CD1c-positive myeloid dendritic cell (primary cell): Measurements from ENCODE around the gene ICE2.

Experiments
- DNase-seq: peaks from one replicate; pipeline ENCODE4 v3.0.0-alpha.2; 2016; ENCODE audit errors: extremely low spot score

ICE2 gene, protein sequence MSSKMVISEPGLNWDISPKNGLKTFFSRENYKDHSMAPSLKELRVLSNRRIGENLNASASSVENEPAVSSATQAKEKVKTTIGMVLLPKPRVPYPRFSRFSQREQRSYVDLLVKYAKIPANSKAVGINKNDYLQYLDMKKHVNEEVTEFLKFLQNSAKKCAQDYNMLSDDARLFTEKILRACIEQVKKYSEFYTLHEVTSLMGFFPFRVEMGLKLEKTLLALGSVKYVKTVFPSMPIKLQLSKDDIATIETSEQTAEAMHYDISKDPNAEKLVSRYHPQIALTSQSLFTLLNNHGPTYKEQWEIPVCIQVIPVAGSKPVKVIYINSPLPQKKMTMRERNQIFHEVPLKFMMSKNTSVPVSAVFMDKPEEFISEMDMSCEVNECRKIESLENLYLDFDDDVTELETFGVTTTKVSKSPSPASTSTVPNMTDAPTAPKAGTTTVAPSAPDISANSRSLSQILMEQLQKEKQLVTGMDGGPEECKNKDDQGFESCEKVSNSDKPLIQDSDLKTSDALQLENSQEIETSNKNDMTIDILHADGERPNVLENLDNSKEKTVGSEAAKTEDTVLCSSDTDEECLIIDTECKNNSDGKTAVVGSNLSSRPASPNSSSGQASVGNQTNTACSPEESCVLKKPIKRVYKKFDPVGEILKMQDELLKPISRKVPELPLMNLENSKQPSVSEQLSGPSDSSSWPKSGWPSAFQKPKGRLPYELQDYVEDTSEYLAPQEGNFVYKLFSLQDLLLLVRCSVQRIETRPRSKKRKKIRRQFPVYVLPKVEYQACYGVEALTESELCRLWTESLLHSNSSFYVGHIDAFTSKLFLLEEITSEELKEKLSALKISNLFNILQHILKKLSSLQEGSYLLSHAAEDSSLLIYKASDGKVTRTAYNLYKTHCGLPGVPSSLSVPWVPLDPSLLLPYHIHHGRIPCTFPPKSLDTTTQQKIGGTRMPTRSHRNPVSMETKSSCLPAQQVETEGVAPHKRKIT

DNA sequence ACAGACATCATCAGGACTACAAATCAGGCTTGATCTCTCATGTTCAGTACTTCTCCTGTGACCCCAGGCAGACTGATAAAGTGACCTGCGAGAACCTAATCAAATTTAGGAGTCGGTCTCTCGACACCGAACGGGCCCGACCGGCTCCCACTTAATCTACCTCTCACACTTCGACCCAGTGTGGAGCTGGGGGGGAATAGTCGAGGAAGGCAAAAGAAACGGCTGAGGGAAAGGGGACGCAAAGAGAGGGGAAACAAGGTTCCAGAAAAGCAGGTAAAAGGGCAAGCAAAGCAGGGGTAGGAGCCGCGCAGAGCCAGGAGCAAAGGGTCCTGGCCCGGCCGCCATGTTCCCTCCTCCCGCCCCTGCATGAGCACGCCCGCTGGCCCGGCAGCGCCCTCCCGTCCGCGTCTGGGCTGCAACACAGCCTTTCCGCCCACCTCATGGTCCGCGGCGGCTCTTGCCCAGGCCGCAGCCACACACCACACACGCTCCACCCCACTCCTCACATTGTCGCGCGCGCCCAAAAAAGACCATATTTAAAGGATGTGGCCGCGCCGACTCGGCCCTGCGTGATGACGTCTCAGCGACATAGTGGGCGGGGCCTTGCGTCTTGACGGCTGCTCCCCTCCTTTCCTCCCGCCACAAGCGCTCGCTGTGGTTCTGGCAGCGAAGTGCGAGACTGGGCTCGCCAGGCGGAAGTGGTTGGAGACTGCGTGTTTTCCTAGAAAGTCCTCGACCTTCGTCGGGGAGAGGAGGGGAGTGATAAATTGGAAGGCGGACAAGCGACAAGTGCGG is at the start of gene ICE2:
TSS of gene ICE2 (minus strand) at position 577 of the 795 bp plus-strand sequence. CDS start 1,165 bp downstream, outside the sequence.
- DNase-seq, result peak; percentile 98

- DNase-seq, result peak; percentile 25
These were observed 49.6 kb upstream of the ICE2 start for GRCh38 chr15:60528530-60528929.

DNA sequence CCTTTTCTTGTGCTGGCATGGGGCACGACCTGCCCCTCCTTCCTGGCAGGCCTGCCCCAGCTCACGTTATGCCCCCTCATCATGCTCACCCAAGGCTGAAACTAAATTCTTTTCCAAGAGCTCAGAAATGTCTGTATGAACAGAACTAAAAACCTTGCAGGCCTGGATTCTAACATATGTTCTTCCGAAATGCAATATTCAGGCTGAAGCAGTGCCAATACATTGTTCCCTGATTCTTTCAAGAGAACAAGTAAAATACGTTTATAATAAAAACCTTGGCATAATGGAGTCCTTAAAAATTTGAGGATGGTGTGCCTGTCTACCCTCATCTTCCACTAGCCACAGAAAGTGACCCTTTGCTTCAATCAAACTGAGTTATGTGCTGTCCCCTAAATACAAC is 48.5 kb upstream of the ICE2 start:
- no peak for DNase-seq

- DNase-seq, result no peak
These were observed 47.2 kb upstream of the ICE2 start for GRCh38 chr15:60526127-60526616.

DNA sequence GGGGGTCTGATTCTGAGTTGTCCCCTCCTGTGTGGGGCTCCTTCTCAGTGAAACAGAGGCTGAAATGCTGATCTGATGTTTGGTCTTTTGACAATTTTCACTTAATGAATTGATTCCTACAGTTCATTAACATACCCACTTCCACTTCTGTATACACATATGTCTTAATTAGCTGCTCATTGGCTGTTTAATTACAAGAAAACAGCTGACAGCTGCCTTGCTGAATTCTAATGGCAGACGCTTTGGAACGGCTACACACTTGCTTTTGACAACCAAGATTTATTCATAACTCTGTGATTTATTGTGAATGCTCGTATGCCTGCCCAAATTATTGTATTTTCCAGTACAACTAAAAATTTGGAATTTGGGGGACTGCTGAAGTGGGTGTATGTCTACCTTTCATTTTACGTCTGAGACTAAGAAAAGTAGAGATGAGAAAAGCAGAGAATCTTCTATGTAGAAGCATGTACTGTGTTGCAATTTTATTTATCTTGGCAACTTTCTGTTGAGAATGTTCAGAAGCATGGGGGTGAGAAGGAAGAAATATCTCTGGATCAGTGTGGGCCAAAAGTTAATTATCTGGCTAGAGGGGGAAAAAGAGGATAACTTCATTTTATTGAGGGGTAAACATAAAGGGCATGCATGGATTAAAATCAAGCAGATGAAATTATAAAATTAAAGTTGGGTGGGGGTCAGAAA is 46.5 kb upstream of the ICE2 start:
- no peak for DNase-seq

DNA sequence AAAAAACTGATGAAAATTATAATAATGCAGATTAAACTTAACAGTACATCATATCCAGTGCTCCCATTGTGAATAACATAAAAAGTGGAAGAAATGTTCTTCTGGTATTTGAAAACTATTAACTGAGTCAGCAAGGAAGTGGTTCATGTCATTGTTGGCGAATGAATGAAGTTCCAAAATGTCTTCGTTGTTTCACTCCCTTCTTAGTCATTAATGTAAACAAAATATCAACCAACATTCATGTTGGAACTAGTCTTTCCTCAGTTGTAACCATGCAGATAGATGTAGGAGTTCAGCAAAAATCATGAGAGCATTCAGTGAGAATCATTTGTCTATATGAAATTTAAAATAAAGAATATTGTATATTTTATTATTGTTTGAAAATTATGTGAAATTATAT is 44.1 kb upstream of the ICE2 start:
- DNase-seq, result no peak

DNA sequence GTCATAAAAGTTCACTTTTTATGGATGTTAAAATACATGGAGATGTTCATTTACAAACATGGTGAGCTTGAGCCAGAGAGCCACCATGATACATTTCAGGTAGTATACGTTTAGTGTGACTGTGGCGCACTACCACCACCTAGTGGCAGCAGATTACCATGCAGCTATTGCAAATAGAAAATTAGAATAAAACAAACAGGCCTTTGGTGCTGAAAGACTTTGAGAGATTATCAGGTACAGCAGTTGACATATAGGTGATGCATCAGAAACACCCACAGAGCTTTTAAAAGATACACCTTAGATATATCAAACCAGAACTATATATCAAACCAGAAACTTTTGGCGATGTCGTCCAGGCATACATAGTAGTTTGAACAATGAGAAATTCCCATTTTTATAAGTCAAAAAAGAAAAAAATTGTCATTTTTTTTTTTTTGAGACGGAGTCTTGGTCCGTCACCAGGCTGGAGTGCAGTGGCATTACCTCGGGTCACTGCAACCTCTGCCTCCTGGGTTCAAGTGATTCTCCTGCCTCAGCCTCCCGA is 42.0 kb upstream of the ICE2 start:
- peak; percentile 76 for DNase-seq

- DNase-seq, result no peak
These were observed 41.3 kb upstream of the ICE2 start for GRCh38 chr15:60520013-60520824.

- no peak for DNase-seq
These were observed 40.3 kb upstream of the ICE2 start for GRCh38 chr15:60519218-60519617.

DNA sequence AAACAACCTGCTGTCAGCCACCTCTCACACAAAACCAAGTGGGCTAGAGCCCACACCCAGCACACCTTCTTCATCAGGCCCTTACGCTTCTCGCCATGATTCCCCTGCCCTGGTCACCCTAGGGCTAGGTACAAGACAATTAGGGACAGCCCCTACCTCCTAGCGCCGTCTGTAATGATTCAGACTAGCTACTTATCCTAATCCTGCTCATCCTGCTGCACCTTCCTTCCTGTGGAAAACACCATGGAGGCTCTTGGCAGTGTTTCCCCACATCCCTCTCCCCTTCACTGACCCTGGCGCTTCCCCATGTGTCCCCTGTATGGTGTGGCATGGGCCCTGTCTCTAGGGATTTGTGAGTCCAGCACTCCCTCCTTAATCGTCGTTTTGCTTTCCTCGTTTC is 39.6 kb upstream of the ICE2 start:
- no peak for DNase-seq

GRCh38 chr15:60514261-60514881 is 35.4 kb upstream of the ICE2 start:
- DNase-seq, result no peak

- DNase-seq, result no peak
These were observed 34.7 kb upstream of the ICE2 start for GRCh38 chr15:60513676-60514075.

GRCh38 chr15:60512937-60513336 is 34.0 kb upstream of the ICE2 start:
- no peak for DNase-seq

GRCh38 chr15:60511351-60512031 is 32.5 kb upstream of the ICE2 start:
- DNase-seq, result no peak

- no peak for DNase-seq
These were observed 31.1 kb upstream of the ICE2 start for GRCh38 chr15:60510006-60510405.

DNA sequence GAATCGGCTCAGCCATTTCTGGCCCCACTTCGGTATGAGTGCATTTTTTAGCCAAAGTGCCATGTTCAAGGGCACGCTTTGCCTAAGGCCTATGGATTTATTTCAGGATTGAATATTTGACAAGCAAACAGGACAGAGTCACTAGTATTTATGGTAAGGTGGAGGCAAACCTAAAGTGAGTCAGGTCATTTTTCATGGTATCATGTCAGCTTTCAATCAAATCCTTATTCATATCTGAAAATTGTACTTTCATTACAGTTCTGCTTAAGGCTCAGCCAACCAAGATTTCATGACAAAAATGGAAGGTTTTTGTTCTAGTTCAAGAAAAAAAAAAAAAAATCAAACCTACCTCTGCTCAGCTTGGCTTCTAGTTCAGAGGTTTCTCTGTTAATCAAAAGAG is 30.5 kb upstream of the ICE2 start:
- no peak for DNase-seq

DNA sequence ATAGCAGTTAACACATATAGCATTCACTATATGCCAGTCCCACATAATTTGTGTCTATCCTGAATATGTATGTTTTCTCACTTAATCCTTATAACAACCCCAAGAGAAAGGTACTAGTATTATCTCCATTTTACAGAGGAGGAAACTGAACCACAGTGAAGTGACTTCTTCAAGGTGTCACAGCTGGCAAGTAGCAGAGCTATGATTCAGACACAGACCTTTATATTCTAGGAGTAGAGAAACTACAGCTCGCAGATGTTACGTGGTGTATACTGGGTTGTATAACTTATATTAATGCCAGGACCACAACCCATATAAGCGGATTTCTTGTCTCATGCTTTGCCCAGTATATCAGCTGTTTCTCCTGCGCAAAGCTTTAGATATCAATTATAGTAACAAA is 29.5 kb upstream of the ICE2 start:
- no peak for DNase-seq

DNA sequence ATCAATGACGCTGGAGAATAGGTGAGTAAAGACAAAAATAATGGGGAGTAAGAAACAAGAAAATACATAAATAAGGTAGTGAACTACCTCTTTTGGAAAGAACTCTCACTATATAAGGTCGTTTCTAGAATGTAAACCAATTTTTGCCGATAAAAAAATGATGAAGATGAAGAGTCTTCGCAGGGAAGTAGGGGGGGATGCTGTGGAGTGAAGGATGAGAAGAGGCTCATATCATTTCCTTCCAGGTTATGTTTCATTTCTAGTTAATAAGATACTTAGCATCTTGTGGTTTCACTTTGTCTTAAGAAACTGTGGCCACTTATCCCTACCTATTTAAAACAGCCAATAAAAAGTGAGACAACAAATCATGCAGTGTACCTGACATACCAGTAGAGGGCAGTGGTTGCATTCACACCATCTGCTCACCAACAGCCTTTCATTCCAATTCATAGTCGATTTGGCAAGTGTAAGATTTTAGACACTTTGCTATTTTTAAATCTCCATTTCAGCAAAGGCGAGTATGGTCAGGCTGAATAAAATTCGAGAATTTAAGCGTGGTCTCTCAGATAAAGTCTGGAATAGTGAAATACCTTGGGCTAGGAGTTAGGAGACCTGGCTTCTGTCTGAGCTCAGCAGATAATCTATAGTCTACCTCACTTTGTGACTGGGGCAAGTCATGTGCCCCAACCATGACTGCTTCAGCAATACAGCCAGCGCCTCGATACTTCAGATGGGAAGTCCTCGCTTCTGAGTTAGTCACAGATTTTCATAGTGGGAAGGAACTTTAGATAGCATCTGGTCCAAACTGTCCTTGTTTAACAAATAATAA is 28.9 kb upstream of the ICE2 start:
- peak; percentile 67 for DNase-seq
